Activated naive CD4-positive, alpha-beta T cell treated with anti-CD3 and anti-CD28 coated beads, Interleukin-2, amount 50 U/mL, for 16 hours (primary cell): ENCODE measurements around the gene TWSG1.
"Not testable (repeated sequence)": the region's sequence is repeated elsewhere in the genome, so short reads cannot be mapped to it uniquely, and the experiment has no call there.

Experiments
- DNase-seq: peaks from one replicate; pipeline ENCODE4 v3.0.0-alpha.2; 2020

The TWSG1 gene

GRCh38 chr18:9400197-9400596 is 65.6 kb downstream of the TWSG1 start:
- DNase-seq: no peak

GRCh38 chr18:9401176-9401575 is 66.6 kb downstream of the TWSG1 start:
- no peak for DNase-seq

- DNase-seq: not testable (repeated sequence)
Observed at GRCh38 chr18:9402358-9403007, 67.9 kb downstream of the TWSG1 start.

- no peak for DNase-seq
Observed at GRCh38 chr18:9403795-9404564, 69.4 kb downstream of the TWSG1 start.

GRCh38 chr18:9404565-9405060 is 70.0 kb downstream of the TWSG1 start:
- DNase-seq: no peak

- no peak for DNase-seq
Observed at GRCh38 chr18:9405130-9405529, 70.6 kb downstream of the TWSG1 start.

GRCh38 chr18:9405977-9406376 is 71.4 kb downstream of the TWSG1 start:
- DNase-seq: no peak

GRCh38 chr18:9410515-9410914 is 75.9 kb downstream of the TWSG1 start:
- no peak for DNase-seq

- DNase-seq: no peak
Observed at GRCh38 chr18:9413576-9413975, 79.0 kb downstream of the TWSG1 start.

GRCh38 chr18:9416563-9417072 is 82.0 kb downstream of the TWSG1 start:
- no peak for DNase-seq

- DNase-seq: no peak
Observed at GRCh38 chr18:9417073-9417851, 82.7 kb downstream of the TWSG1 start.

GRCh38 chr18:9418047-9418690 is 83.6 kb downstream of the TWSG1 start:
- no peak for DNase-seq

- no peak for DNase-seq
Observed at GRCh38 chr18:9419956-9420631, 85.5 kb downstream of the TWSG1 start.

GRCh38 chr18:9421096-9421900 is 86.7 kb downstream of the TWSG1 start:
- DNase-seq: no peak

GRCh38 chr18:9421901-9422327 is 87.3 kb downstream of the TWSG1 start:
- no peak for DNase-seq

- no peak for DNase-seq
Observed at GRCh38 chr18:9422816-9423519, 88.4 kb downstream of the TWSG1 start.

GRCh38 chr18:9423648-9424047 is 89.1 kb downstream of the TWSG1 start:
- not testable (repeated sequence) for DNase-seq

- DNase-seq: not testable (repeated sequence)
Observed at GRCh38 chr18:9424235-9424634, 89.7 kb downstream of the TWSG1 start.

GRCh38 chr18:9426753-9427152 is 92.2 kb downstream of the TWSG1 start:
- no peak for DNase-seq

GRCh38 chr18:9428301-9428706 is 93.7 kb downstream of the TWSG1 start:
- DNase-seq: no peak
